ENCODE measurements around the gene NFATC3.

Gene NFATC3

DNA sequence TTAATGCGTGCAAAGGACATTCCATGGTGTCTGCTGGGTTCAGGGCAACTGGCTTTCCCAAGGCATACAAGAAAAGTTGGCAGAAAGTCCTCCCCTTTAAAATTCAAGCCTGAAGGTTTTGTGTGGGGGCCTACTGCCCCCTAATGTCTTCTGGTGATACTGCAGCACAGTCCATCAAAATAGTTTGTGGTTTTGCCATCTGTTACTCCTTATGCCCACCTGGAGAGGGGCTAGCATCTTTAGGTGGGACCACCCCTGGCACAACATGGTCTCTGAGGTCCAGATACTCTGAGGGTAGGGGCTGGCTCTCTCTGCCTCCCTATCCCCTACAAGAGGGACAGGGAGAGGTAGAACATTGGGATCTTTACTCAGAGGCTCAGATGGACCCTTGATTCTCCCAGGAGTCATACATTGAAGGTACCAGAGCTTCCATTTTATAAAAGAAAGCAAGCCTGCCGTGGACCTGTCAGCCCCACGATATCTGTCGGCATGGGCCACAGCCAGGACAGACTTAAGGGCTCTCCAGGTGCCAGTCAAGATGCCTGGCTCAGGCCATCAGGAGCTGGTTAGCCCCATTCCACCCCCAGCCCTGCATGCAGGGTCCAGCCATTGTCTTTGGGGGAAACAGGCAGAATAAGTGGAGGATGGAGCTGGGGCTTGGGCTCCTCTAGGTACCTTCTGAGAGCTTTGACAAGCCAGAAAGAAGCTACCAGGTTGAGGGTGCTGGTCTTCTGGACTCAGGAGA lies 144.4 kb downstream of the NFATC3 start:
- Histone ChIP-seq H3K4me2 (ENCODE audit: low read length) (no peak overlapping the region), H3K27me3 (ENCODE audit: insufficient read depth, low read length) (no peaks in the 10 kb centered on the region), H3K4me3 (ENCODE audit: low read depth, low read length, poor library complexity, severe bottlenecking) (no peak overlapping the region), H3K9ac (ENCODE audit: low read length) (no peak overlapping the region), H4K20me1 (ENCODE audit: insufficient read depth, low read length) (no peaks in the 10 kb centered on the region), H3K9me2 (ENCODE audit: low read depth, low read length) (no peaks in the 10 kb centered on the region), H3K36me3 (ENCODE audit: insufficient read depth, low read length) (peaks cover 39% of the 10 kb centered on the region; the same call in 1 of the 2 replicates), H3F3A (ENCODE audit: insufficient read depth, low read length) (no peaks in the 10 kb centered on the region), H3K79me2 (ENCODE audit: insufficient read depth, low read length) (no peaks in the 10 kb centered on the region), H3K27ac (ENCODE audit: low read depth, low read length, poor library complexity, severe bottlenecking) (no peak overlapping the region), H3K9me3 (ENCODE audit: low read length) (no peaks in the 10 kb centered on the region), H3K4me1 (ENCODE audit: insufficient read depth, low read length, severe bottlenecking) (peaks cover 28% of the 10 kb centered on the region), H2AFZ (ENCODE audit: low read length) (no peak overlapping the region)
- TF ChIP-seq, protein P1, sequence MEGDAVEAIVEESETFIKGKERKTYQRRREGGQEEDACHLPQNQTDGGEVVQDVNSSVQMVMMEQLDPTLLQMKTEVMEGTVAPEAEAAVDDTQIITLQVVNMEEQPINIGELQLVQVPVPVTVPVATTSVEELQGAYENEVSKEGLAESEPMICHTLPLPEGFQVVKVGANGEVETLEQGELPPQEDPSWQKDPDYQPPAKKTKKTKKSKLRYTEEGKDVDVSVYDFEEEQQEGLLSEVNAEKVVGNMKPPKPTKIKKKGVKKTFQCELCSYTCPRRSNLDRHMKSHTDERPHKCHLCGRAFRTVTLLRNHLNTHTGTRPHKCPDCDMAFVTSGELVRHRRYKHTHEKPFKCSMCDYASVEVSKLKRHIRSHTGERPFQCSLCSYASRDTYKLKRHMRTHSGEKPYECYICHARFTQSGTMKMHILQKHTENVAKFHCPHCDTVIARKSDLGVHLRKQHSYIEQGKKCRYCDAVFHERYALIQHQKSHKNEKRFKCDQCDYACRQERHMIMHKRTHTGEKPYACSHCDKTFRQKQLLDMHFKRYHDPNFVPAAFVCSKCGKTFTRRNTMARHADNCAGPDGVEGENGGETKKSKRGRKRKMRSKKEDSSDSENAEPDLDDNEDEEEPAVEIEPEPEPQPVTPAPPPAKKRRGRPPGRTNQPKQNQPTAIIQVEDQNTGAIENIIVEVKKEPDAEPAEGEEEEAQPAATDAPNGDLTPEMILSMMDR (IDR thresholded peaks at IDR 0.05; ENCODE audit: low read length) = peak; percentile 95
- TF ChIP-seq EZH2 (IDR thresholded peaks at IDR 0.05; ENCODE audit: borderline replicate concordance, low read length) = no peak

DNA sequence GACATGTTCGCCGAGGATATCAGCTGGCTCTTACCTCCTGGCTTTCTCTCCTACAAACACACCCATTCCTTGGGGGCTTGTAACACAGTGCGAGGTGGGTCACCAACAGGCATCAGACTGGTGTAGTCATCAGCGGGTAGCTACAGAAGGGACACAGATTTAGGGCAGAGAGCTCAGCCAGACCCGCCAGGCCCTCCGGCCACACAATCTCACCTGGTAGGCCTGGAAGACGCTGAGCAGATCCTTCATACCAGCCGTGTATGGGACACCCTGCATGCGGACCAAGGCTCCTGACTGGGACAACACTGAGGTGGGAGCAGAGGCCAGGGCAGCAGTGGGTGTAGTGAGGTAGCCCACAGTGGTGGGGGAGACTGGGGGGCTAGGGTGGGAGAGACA lies 145.0 kb downstream of the NFATC3 start:
- no peaks in the 10 kb centered on the region for H3F3A ChIP-seq (ENCODE audit: insufficient read depth, low read length)
- H3K9me3 ChIP-seq (ENCODE audit: low read length) = no peaks in the 10 kb centered on the region
- H3K9ac ChIP-seq (ENCODE audit: low read length) = no peak overlapping the region
- no peak overlapping the region for H3K27ac ChIP-seq (ENCODE audit: low read depth, low read length, poor library complexity, severe bottlenecking)
- H3K4me3 ChIP-seq (ENCODE audit: low read depth, low read length, poor library complexity, severe bottlenecking) = no peak overlapping the region
- no peaks in the 10 kb centered on the region for H3K27me3 ChIP-seq (ENCODE audit: insufficient read depth, low read length)
- no peaks in the 10 kb centered on the region for H3K79me2 ChIP-seq (ENCODE audit: insufficient read depth, low read length)
- no peak for TF ChIP-seq EZH2 (IDR thresholded peaks at IDR 0.05; ENCODE audit: borderline replicate concordance, low read length)
- TF ChIP-seq, protein P1 (IDR thresholded peaks at IDR 0.05; ENCODE audit: low read length) = no peak
- peaks cover 39% of the 10 kb centered on the region; the same call in 1 of the 2 replicates for H3K36me3 ChIP-seq (ENCODE audit: insufficient read depth, low read length)
- H3K9me2 ChIP-seq (ENCODE audit: low read depth, low read length) = no peaks in the 10 kb centered on the region
- peaks cover 34% of the 10 kb centered on the region for H3K4me1 ChIP-seq (ENCODE audit: insufficient read depth, low read length, severe bottlenecking)
- H2AFZ ChIP-seq (ENCODE audit: low read length) = no peak overlapping the region
- H3K4me2 ChIP-seq (ENCODE audit: low read length) = no peak overlapping the region
- H4K20me1 ChIP-seq (ENCODE audit: insufficient read depth, low read length) = no peaks in the 10 kb centered on the region

DNA sequence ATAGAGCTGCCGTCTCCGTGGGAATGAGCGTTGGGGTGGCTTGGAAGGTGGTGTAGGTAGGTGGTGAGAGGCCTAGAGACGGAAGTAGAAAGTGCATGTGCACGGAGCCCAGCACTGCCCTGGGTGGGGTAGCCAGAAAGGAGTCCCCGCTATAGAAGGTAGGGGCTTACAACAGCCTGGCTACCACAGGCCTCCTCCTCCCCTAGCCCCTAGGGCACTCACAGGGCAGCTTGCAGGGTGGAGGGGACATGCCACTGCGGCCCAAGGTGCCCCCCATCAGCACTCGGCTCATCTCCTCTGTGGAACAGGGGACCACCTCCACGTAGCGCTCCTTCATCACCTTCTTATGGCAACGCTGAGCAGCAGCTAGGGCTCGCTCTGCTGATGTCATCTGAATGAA lies 145.8 kb downstream of the NFATC3 start:
- peaks cover 38% of the 10 kb centered on the region for H3K4me1 ChIP-seq (ENCODE audit: insufficient read depth, low read length, severe bottlenecking)
- no peak overlapping the region for H3K27ac ChIP-seq (ENCODE audit: low read depth, low read length, poor library complexity, severe bottlenecking)
- no peaks in the 10 kb centered on the region for H3F3A ChIP-seq (ENCODE audit: insufficient read depth, low read length)
- H3K4me3 ChIP-seq (ENCODE audit: low read depth, low read length, poor library complexity, severe bottlenecking) = no peak overlapping the region
- H3K4me2 ChIP-seq (ENCODE audit: low read length) = no peak overlapping the region
- no peak overlapping the region for H2AFZ ChIP-seq (ENCODE audit: low read length)
- no peaks in the 10 kb centered on the region for H3K9me3 ChIP-seq (ENCODE audit: low read length)
- H3K36me3 ChIP-seq (ENCODE audit: insufficient read depth, low read length) = peaks cover 39% of the 10 kb centered on the region; the same call in 1 of the 2 replicates
- TF ChIP-seq, protein P1 (IDR thresholded peaks at IDR 0.05; ENCODE audit: low read length) = no peak
- TF ChIP-seq EZH2 (IDR thresholded peaks at IDR 0.05; ENCODE audit: borderline replicate concordance, low read length) = no peak
- no peaks in the 10 kb centered on the region for H4K20me1 ChIP-seq (ENCODE audit: insufficient read depth, low read length)
- H3K9ac ChIP-seq (ENCODE audit: low read length) = no peak overlapping the region
- H3K9me2 ChIP-seq (ENCODE audit: low read depth, low read length) = no peaks in the 10 kb centered on the region
- no peaks in the 10 kb centered on the region for H3K27me3 ChIP-seq (ENCODE audit: insufficient read depth, low read length)
- H3K79me2 ChIP-seq (ENCODE audit: insufficient read depth, low read length) = no peaks in the 10 kb centered on the region
